GM18873 (cell line): ENCODE results near the gene CHPF2.

ENCODE experiments used
- ATAC-seq: cut with Tn5 transposase; IDR thresholded peaks from one replicate; pipeline ENCODE4 v1.9.1; 2021; ENCODE audit warnings: mild to moderate bottlenecking, moderate library complexity, moderate number of reproducible peaks; ENCODE audit not compliant: unreplicated experiment, low FRiP score

CHPF2 gene

DNA sequence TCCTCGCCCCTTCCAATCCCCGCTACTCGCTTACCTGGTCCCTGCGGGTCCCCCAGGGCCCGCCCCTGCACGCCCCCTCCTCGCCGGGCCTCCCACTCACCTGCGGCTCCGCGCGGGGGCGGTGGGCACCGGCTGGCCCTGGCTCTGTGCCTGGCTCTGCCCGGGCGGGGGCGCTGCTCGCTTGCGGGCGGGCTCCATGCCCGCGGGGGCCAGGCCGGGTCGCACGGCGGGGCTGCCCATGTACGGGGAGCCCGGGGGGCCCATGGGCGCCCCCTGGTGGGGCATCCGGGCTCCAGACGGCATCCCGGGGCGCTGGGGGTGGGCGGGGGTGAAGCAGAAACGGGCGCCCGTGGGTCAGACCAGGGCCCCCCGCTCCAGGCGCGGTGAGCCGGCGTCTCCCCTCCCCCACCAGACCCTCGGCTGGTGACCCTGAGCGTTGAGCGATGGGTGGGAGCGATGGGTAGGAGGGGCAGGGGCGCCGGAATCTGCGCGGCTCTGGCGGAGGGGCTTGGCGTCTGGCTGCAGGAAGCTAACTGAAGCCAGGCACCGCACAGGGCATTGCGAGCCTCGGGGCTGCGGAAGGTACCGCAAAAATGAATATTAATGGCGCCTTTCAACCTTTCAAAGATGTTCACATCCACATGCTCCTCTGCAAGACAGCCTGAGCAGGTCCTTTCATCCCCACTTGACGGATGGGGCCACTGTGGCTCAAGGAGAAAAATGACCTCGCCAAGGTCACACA lies 13.2 kb downstream of the CHPF2 start:
- ATAC-seq: no peak

DNA sequence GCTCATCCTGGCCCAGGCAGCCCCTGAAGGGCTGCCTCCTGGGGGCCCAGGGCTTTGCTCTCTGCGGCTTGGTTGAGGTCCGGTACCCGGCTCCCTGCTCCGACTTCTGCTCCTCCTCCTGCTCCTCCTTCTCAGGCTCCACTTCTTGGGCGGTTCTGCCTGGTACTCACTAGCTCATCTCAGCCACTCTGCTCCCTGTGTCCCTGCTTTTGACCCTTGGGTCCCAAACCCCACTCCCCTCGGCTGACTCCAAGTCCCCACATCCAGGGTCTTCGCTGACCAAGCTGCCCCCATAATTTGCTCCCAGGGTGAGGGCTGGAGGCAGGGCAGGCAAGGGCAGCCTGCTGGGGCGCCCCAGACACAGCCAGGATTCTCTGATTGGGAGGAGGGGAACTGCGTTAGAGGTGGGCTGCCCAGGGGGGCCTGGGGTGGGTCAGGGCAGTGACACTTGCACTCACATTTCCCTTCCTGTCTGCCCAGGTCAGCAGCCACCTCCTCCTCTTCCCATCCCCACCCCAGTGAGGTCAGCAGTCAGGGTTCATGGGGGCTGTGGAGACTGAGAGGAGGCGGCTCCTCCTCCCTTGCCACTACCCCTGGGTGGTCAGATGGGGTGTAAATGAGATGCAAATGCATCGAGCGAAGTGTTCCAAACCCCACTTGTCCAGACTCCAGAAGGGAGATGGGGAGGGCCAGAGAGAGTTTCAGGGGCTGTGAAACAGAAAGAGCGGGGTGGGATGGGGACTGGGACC lies 14.0 kb downstream of the CHPF2 start:
- no peak for ATAC-seq

DNA sequence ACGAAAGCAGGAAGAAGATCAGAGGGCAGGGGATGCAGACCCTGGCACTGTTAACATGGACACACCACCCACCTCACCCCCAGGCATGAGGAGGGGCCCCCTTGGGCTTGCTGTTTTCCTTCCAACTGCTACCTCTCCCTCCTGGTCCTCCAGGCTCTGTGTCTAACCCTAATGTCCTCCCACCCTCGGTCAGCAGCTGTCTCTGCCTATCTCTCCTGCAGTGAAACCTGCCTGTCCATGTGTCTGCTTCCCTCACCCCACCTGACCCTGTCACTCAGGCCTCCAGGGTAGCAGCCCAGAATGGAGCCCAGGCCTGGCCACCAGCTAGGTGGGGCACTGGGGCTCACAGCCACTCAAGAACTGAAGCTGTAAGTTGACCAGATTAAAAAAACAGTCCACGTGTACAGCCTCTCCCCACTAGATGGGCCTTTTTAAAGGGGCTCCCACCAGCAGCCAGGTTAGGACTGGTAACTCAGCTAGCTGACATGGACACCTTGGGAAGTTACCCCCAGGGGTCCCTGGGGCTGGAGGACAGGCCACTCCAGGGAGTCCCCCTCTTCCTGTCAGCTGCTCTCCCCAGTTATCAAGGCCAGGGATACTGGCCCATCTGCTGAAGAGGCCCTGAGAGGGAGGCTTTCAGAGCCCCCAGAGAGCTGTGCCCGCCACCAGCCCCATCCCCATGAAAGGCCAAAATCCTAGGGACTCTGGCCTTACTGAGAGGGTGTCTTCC lies 14.7 kb downstream of the CHPF2 start:
- no peak for ATAC-seq

DNA sequence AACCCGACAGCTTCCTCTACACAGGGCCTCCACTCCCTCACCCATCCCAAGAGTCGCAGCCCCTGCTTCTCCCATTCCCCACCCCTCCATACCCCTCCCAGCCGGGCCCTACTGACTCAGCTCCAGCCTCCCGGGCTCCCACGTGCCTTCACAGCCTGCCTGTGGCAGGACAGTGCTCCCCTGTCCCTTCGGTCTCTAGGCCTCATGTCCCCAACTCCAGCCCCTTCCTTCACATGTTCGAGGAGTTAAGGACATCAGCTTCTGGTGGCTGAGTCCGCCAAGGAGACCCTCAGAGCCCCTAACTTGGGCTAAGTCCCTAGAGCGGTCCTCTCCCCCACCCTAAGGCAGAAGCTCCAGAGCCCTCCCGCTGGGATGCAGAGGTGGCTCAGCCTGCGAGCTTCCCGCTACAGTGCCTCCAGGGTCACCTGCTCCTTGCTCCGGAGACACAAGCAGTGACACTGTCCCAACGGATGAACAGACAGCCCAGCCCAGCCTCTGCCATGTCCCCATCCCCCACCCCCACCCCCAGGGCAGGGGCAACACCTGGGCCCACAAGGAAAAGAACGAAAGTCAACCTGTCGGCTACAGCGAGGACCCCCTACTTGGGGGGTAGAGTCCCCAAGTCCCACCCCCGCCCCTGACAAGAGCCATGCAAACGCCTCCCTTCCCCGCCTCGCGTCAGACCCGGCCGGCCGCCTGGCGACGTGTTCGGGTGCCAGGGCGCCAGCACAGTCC lies 15.5 kb downstream of the CHPF2 start:
- ATAC-seq: no peak

DNA sequence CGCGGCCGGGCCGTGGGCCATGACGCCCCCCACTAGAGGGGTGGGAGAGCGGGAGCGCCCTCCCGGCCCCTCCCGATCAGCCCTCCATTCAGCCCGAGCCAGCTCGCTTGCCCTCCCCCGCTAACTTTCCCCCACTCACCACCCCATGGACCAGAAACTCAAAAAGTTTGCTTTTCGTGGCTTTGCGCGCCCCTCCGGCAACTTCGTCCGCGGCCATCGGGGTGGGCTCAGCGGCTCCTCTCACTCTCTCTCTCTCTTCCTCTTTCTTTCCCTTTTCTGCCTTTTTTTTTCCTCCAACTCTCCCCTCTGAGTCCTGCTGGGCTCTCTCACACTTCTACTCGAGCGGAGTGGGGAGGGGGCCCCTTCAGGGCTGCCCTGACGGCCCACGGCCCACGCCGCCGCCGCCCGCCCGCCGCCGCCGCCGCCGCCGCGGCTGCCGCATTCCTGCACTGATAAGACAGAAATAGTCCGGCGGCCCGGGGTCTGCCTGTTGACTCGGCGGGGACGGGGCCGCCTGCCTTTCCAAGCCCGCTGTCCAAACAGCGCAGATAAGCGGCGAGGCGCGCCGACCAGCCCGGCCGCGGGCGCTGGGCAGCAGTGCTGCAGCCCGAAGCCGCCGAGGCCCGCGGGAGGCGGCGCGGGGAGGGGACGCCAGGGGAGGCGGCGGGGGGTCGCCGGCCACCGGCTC lies 16.2 kb downstream of the CHPF2 start, which contains the start of gene SMARCD3:
SMARCD3 (minus strand) TSS at position 349 of the 688 bp plus-strand sequence; CDS start at position 217, 132 bp downstream.
- ATAC-seq: no peak

DNA sequence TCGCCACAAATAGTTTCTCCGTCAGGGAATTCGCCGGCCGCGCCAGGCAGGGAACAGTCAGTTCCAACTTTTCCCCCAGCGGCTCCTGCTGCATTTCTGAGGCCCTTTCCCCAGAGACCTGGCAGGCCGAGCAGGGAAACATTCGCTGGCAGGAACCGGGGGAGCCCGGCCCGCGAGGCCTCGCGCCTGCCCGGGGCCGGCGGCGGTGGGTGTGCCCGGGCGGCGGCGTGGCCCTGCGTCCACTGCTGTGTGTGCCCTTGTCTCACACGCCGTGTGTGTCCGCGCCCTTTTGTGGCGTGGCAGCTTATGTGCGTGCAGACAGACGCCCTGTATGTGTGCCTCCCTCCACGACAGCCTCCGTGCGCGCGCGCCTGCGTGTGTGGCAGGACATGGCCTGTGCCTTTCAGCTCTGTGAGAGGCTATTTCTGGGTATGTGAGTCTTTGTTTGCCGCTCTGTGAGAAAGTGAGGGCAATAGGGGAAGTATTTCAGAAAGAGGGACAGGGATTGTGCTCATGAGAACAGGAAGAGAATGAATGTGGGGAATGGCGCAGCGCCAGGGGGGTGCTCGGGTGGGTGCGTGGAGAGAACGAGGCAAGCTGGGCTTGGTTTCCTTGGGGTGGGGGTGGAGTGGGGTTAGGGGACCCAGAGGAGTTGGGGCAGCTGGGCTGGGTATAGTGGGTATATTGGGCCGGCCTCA lies 16.9 kb downstream of the CHPF2 start:
- ATAC-seq: no peak

DNA sequence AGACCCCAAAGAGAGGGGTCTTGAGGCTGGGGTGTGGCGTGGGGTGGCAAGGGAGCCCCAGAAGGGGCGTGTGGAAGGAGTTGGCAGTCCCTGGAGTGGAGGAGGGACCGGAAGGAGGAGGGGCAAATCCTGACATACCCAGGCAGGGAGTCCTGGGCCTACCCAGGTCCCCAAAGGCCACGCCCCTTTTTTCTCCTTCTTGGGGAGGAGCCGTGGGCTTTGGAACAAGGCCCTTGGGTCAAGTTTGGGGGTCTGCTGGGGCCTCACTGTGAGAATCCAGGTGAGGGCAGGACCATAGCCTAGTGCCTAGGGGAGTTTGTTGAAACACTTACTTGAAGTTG lies 17.4 kb downstream of the CHPF2 start:
- no peak for ATAC-seq

DNA sequence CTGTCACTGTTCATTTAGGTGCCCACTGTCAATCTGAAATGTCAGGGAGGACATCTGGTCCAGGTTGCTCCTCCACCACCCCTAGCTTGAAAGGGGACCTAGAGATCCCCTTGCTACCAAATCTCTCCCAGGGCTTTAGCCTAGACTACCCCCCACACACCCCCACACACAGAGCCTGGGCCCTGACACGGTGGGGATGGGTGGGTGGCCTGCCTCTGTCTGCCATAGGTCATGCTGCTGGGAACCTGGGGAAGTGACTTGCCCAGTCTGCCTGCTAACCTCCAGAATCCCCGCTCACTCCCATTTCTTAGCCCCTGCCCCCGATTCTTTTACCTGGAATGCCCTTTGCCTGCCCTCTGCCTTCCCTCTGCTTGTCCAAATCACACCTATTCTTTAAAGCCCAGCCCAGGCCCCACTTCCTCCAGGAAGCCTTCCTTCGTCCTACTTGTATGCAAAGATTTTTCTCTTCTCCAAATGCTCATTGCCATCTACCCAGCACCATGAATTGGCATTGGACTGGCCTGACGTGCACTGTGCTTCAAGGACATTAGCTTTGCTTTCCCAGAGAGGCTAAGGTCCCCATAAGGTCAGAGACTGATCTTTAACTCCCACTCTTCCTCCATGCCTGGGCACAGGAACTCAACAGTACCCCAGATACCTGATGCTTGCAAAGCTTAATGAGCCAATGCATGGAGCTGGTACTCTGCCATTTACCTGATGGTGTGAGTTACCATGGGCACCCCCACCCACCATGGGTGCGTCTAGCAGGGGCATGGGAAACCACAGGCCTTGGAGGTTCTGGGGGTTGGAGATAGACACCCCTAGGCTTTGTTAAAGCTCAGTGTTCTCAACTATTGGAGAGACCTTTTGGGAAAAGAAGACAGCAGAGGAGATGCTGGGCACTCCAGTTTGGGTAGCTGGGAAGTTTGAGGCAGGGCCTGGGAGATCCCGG lies 18.2 kb downstream of the CHPF2 start:
- no peak for ATAC-seq

DNA sequence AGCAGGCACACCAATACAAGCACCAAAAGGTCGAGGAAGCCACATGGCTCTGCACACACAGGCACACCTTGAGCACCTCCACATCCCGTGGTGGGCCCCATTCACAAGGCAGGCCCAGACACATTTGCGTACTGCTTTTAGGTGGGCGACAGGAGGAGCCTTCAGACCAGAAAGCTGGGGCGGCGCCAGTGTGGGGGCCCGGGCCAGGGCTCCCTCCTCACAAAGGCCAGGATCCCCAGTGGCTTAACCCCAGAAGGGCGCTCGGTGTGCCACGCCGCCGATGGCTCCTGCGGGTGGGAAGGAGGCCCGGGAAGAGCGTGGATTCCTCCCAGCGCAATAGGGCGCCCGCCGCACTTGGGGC lies 19.0 kb downstream of the CHPF2 start:
- ATAC-seq: no peak

DNA sequence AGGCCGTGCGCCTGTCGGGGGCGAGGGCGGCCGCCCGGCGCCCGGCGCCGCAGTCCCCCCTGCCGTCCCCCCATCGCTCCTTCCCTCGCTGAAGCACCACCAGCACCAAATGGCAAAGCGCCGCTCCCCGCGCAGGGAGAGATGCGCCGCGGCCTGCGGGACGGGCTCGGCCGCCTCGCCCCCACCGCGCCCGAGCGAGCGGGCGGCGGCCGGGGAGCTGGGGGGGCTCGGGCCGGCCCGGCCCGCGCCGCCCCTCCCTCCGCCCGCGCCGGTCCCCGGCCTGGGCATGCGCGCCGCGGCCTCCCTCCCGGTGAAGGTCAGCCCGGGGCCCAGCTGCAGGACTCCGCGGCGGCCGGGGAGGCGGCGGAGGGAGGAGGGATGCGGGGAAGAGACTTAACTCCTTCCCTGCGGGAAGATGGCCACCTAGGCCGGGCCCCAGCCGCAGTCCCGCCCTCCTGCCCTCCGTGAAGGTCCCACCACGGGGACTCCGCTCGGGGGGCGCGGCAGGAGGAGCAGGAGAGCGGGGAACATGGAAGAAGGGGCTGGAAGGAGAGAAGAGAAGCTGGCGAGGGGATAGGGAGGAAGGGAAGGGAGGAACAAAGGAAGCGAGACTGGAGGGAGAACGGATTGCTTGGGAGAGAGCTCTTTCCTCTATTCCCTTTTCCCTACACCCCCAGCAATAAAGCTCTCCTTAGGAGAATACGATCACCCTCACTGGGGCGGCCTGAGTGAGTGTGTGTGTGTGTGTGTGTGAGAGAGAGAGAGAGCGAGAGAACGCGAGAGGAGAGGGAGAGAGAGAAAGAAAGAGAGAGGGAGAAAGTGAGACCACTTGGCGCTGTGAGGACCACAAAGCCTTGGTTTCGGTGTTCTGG lies 19.6 kb downstream of the CHPF2 start:
- no peak for ATAC-seq

DNA sequence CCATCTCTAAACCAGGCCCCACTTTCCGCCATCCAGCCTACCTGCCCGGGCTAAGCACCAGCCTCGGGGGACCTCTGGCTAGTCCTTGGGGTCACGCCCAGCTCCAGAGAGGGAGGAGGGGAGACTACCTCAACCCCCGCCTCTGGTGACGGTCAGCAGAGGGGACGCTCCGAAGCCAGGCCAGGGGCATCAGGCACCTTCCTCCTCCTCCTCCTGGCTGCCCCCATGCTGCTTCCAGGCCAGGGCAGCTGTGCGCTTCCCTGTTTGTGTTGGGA lies 20.2 kb downstream of the CHPF2 start:
- ATAC-seq: no peak

DNA sequence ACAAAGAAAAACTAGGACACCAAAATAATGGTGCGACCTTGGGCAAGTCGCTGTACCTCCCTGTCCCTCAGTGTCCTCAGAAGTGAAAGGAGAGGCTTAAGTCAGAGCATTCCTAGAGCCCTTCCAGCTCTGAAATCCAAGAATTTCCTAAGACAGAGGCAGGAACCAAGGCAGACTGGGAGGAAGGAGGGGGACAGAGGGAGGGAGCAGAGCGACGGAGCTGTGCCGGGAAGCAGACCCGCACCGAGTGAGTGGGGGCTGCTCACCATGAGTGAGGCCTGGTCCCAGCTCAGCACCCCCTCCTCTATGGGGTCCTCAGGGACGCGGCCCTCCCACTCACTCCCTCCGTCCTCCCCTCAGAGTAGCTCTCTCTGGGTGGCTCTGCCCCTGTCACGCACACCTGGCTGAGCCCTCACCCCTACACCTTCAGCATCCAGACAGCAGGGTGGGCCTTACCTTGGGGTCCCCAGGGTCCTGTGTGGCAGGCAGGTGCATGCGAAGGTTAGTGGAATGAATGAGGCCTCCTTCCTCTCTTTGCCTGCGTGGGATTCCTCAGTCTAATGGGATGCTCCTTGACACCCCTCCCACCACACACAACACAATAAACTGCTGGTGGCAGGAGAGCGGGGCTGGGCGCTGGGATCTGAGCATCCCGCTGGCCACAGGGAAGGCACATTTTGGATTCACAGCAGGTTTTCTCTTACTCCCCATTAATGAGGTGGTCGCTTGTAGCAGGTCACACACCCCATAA lies 20.9 kb downstream of the CHPF2 start:
- ATAC-seq: no peak

DNA sequence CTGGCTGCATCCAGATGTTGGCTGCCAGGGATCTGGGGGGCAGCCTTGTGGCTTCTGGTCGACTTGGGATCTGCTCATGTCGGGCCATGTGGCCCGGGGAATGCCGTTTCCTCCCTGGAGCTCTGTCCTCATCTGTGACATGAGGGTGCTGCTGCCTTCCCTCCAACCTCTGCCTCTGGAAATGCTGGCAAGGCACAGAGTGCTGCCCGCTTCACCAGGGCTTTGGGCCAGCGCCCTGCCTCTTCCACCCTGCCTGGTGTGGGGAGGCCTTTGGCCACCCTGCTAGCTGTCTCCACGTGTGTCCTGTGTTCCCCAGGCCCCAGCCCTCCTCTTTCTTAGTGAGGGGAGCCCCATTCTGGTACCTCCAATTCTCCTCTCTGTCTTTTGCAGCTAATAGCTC lies 22.0 kb downstream of the CHPF2 start:
- ATAC-seq: no peak

DNA sequence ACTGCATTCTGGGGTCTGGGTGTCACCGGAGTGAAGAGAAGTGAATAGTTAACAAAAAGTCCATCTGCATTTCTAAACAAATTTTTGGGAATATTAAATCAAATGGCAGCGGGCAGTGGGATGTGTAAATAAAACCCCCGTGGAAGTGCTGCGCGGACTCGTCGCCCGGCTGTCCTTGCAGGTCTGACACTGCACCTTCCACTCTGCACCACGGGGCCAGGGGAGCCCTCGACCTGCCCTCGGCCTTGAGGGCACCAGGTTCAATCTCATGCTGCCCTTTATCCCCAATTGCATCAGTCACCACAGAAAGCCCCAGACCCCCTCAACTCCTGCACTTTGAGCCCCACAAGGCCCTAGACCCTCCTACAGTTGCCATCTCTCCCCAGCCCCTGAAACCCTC lies 22.6 kb downstream of the CHPF2 start:
- ATAC-seq: no peak

DNA sequence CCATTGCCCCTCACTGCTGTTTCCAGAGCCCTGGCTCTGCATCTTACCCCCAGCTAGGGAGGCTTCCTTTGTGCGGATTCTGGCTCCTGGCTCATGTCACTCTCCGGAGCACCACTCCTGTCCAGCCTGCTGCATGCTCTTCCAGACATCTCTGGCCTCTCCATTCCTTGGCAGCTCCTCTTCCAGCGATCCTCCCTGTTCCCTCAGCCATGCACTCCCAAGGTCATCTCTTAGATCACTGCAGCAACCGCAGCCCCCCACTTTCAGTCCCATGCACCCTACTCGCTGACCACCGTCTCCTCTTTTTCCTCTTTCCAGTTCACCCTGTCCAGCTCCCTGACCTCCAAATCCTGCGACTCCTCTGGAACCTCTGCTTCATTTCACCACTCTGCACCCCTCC lies 23.1 kb downstream of the CHPF2 start:
- no peak for ATAC-seq

DNA sequence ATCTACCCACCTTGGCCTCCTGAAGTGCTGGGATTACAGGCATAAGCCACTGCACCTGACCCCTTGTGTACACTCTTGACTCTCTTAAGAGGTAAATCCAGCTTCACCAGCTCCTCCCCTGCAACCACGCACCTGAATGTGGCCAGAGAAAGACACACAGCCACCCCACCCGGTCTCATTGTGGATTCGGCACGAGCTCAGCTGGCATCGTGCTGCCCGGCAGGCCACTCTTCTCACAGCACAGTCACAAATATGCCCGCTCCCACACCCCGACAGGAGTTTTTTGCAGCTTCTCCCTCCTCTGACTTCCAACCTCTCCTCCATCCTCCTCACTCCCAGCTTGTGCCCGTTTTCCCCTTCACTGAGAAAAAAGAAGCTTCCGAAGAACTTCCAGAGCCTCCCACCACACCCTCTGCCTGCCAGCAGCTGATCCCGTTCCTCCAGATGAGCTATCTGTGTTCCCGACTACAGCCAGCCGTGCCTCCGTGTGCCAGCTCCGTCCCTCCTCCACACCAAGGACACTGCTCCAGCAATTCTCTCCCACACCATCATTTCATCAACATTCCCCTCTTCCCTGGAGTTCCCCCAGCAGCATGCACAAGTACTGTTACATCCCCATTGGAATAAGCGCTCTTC lies 24.2 kb downstream of the CHPF2 start:
- ATAC-seq: no peak

DNA sequence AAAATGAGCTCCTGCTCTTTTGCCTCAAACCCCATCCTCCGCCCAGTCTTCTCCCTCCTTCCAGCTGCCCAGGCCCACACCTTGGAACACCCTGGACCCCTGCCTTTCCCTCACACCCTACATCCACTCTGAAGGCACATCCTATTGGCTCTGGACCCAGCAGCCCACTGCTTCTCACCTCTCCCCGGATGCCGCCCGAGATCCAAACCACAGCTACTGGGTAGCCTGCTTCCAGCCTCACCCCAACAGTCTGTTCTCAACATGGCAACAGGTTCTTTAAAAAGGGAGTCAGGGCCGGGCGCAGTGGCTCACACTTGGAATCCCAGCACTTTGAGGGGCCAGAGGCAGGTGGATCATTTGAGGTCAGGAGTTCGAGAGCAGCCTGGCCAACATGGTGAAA lies 25.7 kb downstream of the CHPF2 start:
- ATAC-seq: no peak
